ENCODE data around the gene NAPEPLD. TPM values are rescaled to one million over a fixed set of nuclear protein-coding genes. Genes with fewer than 3 reads are reported as not detected.
"Not testable (repeated sequence)": the region's sequence is repeated elsewhere in the genome, so short reads cannot be mapped to it uniquely, and the experiment has no call there.

The NAPEPLD gene
- polyA plus RNA-seq, 3 donors: 1.1 to 2.2 (median 1.6) TPM

DNA sequence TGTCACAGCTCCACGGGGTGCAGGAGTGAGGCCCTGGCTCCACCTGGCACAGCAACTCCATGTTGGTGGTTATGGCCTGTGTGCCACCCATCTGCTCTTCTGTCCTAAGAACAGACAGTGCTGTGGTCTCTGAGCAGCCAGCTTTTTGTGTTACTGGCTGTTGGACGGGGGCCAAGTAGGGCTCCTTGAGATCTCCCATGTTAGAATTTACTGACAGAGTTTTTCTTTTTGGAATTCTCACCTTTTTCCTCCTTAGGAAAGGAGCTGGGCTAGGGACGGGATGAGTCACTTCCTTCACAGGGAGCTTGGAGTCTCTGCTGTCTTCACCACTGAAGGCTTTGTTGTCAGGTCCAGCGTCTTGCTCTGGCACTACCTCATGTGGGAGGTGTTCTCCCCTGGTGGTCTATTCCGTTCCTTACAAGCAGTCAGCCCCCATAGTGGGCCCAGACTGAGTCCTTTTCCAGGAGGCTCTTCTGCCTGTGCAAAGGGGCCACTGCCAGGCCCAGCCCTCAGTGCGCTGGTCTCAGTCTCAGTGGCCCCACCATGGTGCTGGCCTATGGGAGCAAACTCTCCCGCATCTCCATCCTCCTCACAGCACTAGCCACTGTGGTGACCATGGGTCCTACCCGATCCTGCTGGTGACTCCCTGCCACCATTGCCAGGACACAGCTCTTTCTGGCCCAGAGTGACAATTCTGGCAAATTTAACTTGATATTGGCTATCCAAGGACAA is 23.7 kb upstream of the NAPEPLD start:
- H3K4me3 Mint-ChIP-seq; H3K4me2 ChIP-seq (replicated peaks; ENCODE audit: extremely low read depth, low read length, poor library complexity, severe bottlenecking); H4K20me1 ChIP-seq (ENCODE audit: insufficient read depth, low read length); H3K79me2 ChIP-seq (ENCODE audit: insufficient read depth, low read length); H3K36me3 Mint-ChIP-seq; H3K4me1 ChIP-seq (ENCODE audit: control insufficient read depth in 1 of 2, insufficient read depth in 2 of 2, low read length in 2 of 2); H2AFZ ChIP-seq (ENCODE audit: insufficient read depth, low read depth, low read length, poor library complexity, severe bottlenecking); H3K27ac ChIP-seq (ENCODE audit: low read depth in 1 of 2, low read length in 2 of 2); H3K4me3 ChIP-seq (replicated peaks in 1 of 3; ENCODE audit: low read depth in 2 of 3, low read length in 3 of 3); H3K27me3 Mint-ChIP-seq (ENCODE audit: low read depth in 3 of 3); H3K9me3 Mint-ChIP-seq; H3K9me3 ChIP-seq (replicated peaks in 1 of 2; ENCODE audit: control insufficient read depth in 1 of 2, insufficient read depth in 1 of 2, low read length in 2 of 2); DNase-seq; H3K4me1 Mint-ChIP-seq; H3K27ac Mint-ChIP-seq; H3K27me3 ChIP-seq (ENCODE audit: control insufficient read depth in 2 of 2, insufficient read depth in 2 of 2, low read length in 2 of 2); H3K36me3 ChIP-seq (replicated peaks in 1 of 2; ENCODE audit: control insufficient read depth in 1 of 2, insufficient read depth in 2 of 2, low read length in 2 of 2); intact Hi-C loops (cut with micrococcal nuclease); H3K9ac ChIP-seq (ENCODE audit: insufficient read depth, low read length, poor library complexity, severe bottlenecking): not testable (repeated sequence)
- WGBS (ENCODE audit: insufficient coverage): 80% methylated on average over 1 of the region's 8 CpGs

DNA sequence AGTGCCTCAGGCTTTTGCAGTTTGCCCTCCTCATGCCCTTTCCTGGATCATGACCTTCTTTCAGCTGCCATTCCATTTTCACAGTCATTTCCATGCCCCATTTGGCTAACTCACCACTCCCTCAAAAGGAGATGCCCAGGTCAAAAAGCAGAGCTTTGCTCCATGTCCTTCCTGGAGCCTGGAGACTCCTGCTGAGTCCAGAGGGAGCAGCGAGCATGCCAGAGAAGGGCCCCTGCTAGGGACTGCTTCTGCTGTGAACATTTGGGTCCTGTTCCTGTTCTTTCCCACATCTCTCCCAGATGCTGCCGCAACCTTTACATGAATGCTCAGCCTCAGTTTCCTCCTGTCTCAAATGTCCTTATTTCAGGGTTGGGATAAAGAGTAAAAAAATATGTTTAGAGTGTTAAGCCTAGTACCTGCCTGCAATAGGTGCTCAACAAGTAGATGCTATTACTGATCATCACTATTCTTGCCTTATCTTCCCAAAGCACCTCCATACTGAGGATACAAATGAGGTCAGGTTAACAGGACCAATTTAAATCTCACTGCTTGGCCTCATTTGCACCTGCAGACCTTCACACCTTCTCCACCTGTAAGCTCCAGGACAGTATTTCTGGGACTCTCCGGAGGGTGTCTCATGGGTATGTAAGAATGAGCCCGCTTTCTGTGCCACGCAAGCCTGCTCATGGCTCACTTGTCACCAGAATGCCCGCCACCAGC is 23.0 kb upstream of the NAPEPLD start:
- H3K9me3 Mint-ChIP-seq; H3K36me3 Mint-ChIP-seq; H3K27me3 ChIP-seq (ENCODE audit: control insufficient read depth in 2 of 2, insufficient read depth in 2 of 2, low read length in 2 of 2); H3K4me1 Mint-ChIP-seq; intact Hi-C loops (cut with micrococcal nuclease); H3K27ac ChIP-seq (ENCODE audit: low read depth in 1 of 2, low read length in 2 of 2); H3K36me3 ChIP-seq (replicated peaks in 1 of 2; ENCODE audit: control insufficient read depth in 1 of 2, insufficient read depth in 2 of 2, low read length in 2 of 2); H3K4me1 ChIP-seq (ENCODE audit: control insufficient read depth in 1 of 2, insufficient read depth in 2 of 2, low read length in 2 of 2); H3K4me3 Mint-ChIP-seq; H3K27ac Mint-ChIP-seq; H3K27me3 Mint-ChIP-seq (ENCODE audit: low read depth in 3 of 3); H3K9ac ChIP-seq (ENCODE audit: insufficient read depth, low read length, poor library complexity, severe bottlenecking); H3K4me2 ChIP-seq (replicated peaks; ENCODE audit: extremely low read depth, low read length, poor library complexity, severe bottlenecking); H2AFZ ChIP-seq (ENCODE audit: insufficient read depth, low read depth, low read length, poor library complexity, severe bottlenecking); H3K79me2 ChIP-seq (ENCODE audit: insufficient read depth, low read length); H3K4me3 ChIP-seq (replicated peaks in 1 of 3; ENCODE audit: low read depth in 2 of 3, low read length in 3 of 3); H4K20me1 ChIP-seq (ENCODE audit: insufficient read depth, low read length); H3K9me3 ChIP-seq (replicated peaks in 1 of 2; ENCODE audit: control insufficient read depth in 1 of 2, insufficient read depth in 1 of 2, low read length in 2 of 2); DNase-seq: not testable (repeated sequence)
- WGBS (ENCODE audit: insufficient coverage): 90% methylated on average over 2 of the region's 6 CpGs

DNA sequence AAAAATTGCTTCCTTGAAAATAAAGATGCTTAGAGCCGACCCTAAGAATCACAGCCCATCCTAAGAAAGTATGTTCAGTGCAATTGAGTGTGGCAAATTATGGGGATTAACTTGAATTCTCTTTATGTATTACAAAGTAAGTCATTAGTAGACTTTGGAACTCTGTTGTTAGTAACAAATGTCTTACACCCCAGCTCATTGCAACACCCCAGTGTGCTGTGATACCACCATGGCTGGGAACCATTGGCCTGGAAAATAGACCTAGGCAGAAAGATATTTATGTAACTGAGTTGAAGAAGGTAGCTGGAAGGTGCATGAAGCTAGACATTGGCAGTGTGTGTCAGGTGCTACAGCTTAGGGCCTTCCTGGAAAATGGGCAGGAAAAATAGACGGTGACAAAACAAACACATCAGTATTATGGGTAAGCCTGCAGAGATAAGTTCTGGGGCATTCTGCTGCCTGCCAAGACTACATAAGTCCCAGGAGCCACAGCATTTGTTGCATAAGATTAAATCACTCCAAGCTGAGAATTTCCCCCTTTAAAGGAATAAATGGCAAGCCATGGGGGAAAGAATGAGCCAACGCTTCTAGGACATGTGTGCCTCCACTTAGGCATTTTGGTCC is 18.1 kb upstream of the NAPEPLD start:
- H4K20me1 ChIP-seq (ENCODE audit: insufficient read depth, low read length); intact Hi-C loops (cut with micrococcal nuclease); H3K79me2 ChIP-seq (ENCODE audit: insufficient read depth, low read length); H3K4me3 ChIP-seq (replicated peaks in 1 of 3; ENCODE audit: low read depth in 2 of 3, low read length in 3 of 3); H3K4me1 ChIP-seq (ENCODE audit: control insufficient read depth in 1 of 2, insufficient read depth in 2 of 2, low read length in 2 of 2); H3K27ac Mint-ChIP-seq; H3K9me3 ChIP-seq (replicated peaks in 1 of 2; ENCODE audit: control insufficient read depth in 1 of 2, insufficient read depth in 1 of 2, low read length in 2 of 2); H3K9ac ChIP-seq (ENCODE audit: insufficient read depth, low read length, poor library complexity, severe bottlenecking); H3K27me3 Mint-ChIP-seq (ENCODE audit: low read depth in 3 of 3); H3K9me3 Mint-ChIP-seq; DNase-seq; H3K27ac ChIP-seq (ENCODE audit: low read depth in 1 of 2, low read length in 2 of 2); H3K36me3 Mint-ChIP-seq; H3K27me3 ChIP-seq (ENCODE audit: control insufficient read depth in 2 of 2, insufficient read depth in 2 of 2, low read length in 2 of 2); H3K4me3 Mint-ChIP-seq; H3K4me2 ChIP-seq (replicated peaks; ENCODE audit: extremely low read depth, low read length, poor library complexity, severe bottlenecking); H3K36me3 ChIP-seq (replicated peaks in 1 of 2; ENCODE audit: control insufficient read depth in 1 of 2, insufficient read depth in 2 of 2, low read length in 2 of 2); H3K4me1 Mint-ChIP-seq; H2AFZ ChIP-seq (ENCODE audit: insufficient read depth, low read depth, low read length, poor library complexity, severe bottlenecking): not testable (repeated sequence)
- 100% methylated on average over 1 of the region's 3 CpGs for WGBS (ENCODE audit: insufficient coverage)

DNA sequence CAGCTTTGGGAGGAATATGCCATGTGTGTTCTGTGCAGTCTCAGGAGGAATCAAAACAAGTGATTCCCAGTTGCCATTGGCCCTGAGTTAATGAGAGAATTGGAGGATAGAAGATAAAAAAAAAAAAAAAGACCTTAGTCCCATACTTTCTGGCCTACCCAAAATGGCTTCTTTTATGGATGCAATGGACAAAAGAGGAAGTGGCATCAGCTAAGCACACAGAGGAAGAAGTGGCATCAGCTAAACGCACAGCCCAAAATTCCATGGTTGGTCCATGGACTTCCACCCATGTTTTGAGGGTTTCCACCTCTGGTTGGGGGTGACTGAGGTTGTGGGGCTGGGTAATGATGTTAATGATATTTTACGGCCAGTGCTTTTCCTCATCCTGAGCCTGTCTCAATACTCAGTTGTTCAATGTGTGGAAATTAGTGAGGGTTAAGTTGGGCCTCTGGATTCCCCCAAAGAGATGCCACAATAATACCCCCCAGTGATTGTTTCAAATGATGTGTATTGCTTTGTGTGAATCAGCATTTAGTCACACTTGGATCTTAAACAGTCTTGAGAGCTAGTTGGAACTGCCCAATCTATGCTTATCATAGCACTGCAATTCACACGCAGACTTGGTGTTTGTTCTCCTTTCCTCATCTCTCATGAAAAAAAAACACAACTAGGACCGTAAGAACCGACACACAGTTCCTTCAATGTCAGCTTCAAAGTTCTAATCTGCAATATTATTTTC is 14.4 kb upstream of the NAPEPLD start:
- H2AFZ ChIP-seq (ENCODE audit: insufficient read depth, low read depth, low read length, poor library complexity, severe bottlenecking); H3K4me2 ChIP-seq (replicated peaks; ENCODE audit: extremely low read depth, low read length, poor library complexity, severe bottlenecking); H3K9me3 ChIP-seq (replicated peaks in 1 of 2; ENCODE audit: control insufficient read depth in 1 of 2, insufficient read depth in 1 of 2, low read length in 2 of 2); H3K4me3 Mint-ChIP-seq; H3K4me1 Mint-ChIP-seq; H3K36me3 ChIP-seq (replicated peaks in 1 of 2; ENCODE audit: control insufficient read depth in 1 of 2, insufficient read depth in 2 of 2, low read length in 2 of 2); H3K9me3 Mint-ChIP-seq; H3K4me1 ChIP-seq (ENCODE audit: control insufficient read depth in 1 of 2, insufficient read depth in 2 of 2, low read length in 2 of 2); H3K36me3 Mint-ChIP-seq; H3K27ac ChIP-seq (ENCODE audit: low read depth in 1 of 2, low read length in 2 of 2); H4K20me1 ChIP-seq (ENCODE audit: insufficient read depth, low read length); H3K27ac Mint-ChIP-seq; H3K9ac ChIP-seq (ENCODE audit: insufficient read depth, low read length, poor library complexity, severe bottlenecking); H3K79me2 ChIP-seq (ENCODE audit: insufficient read depth, low read length); intact Hi-C loops (cut with micrococcal nuclease); H3K4me3 ChIP-seq (replicated peaks in 1 of 3; ENCODE audit: low read depth in 2 of 3, low read length in 3 of 3); H3K27me3 Mint-ChIP-seq (ENCODE audit: low read depth in 3 of 3); DNase-seq; H3K27me3 ChIP-seq (ENCODE audit: control insufficient read depth in 2 of 2, insufficient read depth in 2 of 2, low read length in 2 of 2): not testable (repeated sequence)
- WGBS (ENCODE audit: insufficient coverage): 84% methylated on average over 3 of the region's 5 CpGs

All from CD14-positive monocyte (primary cell).